HCEC 1CT (cell line): ENCODE measurements around the gene TRIM32.

ENCODE experiments used
- DNase-seq: peaks from one replicate; pipeline ENCODE4 v3.0.0-alpha.2; 2017

TRIM32 gene

GRCh38 chr9:116687074-116687753 is at the start of gene TRIM32:
Gene TRIM32, plus strand, starts transcription at chr9:116687305. Its CDS starts 10,438 bp downstream, at chr9:116697743.
- DNase-seq: peak; percentile 83

GRCh38 chr9:116639251-116639741 is 47.8 kb upstream of the TRIM32 start:
- DNase-seq: peak; percentile 53

- no peak for DNase-seq
Observed at GRCh38 chr9:116641292-116642059, 45.6 kb upstream of the TRIM32 start.

GRCh38 chr9:116643691-116644090 is 43.4 kb upstream of the TRIM32 start:
- DNase-seq: no peak

- DNase-seq: no peak
Observed at GRCh38 chr9:116644091-116644688, 42.9 kb upstream of the TRIM32 start.

GRCh38 chr9:116646661-116647514 is 40.2 kb upstream of the TRIM32 start:
- peak; percentile 56 for DNase-seq

- DNase-seq: no peak
Observed at GRCh38 chr9:116647515-116647809, 39.6 kb upstream of the TRIM32 start.

GRCh38 chr9:116653348-116654058 is 33.6 kb upstream of the TRIM32 start:
- no peak for DNase-seq

- no peak for DNase-seq
Observed at GRCh38 chr9:116654059-116654355, 33.1 kb upstream of the TRIM32 start.

- no peak for DNase-seq
Observed at GRCh38 chr9:116656501-116656971, 30.6 kb upstream of the TRIM32 start.

GRCh38 chr9:116656977-116657376 is 30.1 kb upstream of the TRIM32 start:
- DNase-seq: no peak

- DNase-seq: no peak
Observed at GRCh38 chr9:116658265-116658664, 28.8 kb upstream of the TRIM32 start.

- DNase-seq: peak; percentile 68
Observed at GRCh38 chr9:116661037-116661954, 25.8 kb upstream of the TRIM32 start.

GRCh38 chr9:116662646-116663310 is 24.3 kb upstream of the TRIM32 start:
- DNase-seq: no peak

- no peak for DNase-seq
Observed at GRCh38 chr9:116663581-116663980, 23.5 kb upstream of the TRIM32 start.

- peak; percentile 4 for DNase-seq
Observed at GRCh38 chr9:116668970-116669695, 18.0 kb upstream of the TRIM32 start.

- no peak for DNase-seq
Observed at GRCh38 chr9:116671605-116672004, 15.5 kb upstream of the TRIM32 start.

- no peak for DNase-seq
Observed at GRCh38 chr9:116673375-116673774, 13.7 kb upstream of the TRIM32 start.

GRCh38 chr9:116674210-116674980 is 12.7 kb upstream of the TRIM32 start:
- DNase-seq: peak; percentile 23
